Lower leg skin (tissue), 4 donors: Measurements from ENCODE around the gene THSD7B. TPM values are rescaled to one million over a fixed set of nuclear protein-coding genes. Genes with fewer than 3 reads are reported as not detected.

Experiments
- DNase-seq, 2 donors: peaks; one replicate each; pipeline ENCODE4 v3.0.0-alpha.2; 2019; ENCODE audit warnings: low spot score in 2 of 2
- H3K4me3 ChIP-seq: fragments of 200-600 bp; sonication (generic); 2 replicates; pipeline ENCODE4 v1.5.1; 2017; ENCODE audit warnings: mild to moderate bottlenecking, low read depth; ENCODE audit not compliant: poor library complexity, severe bottlenecking
- POLR2A ChIP-seq, 2 donors: fragments of 450-650 bp; IDR thresholded peaks; one replicate each; pipeline ENCODE4 v1.6.1; 2016 to 2017; ENCODE audit warnings: antibody characterized with exemption in 2 of 2, mild to moderate bottlenecking in 1 of 2, moderate library complexity in 1 of 2
- WGBS, 2 donors: methylation state at CpG; one replicate each; pipeline ENCODE4 v1.1.5; 2018; 5-methylcytosine and 5-hydroxymethylcytosine counted together
- intact Hi-C: fragments of 100-400 bp; cut with DNase I; formaldehyde crosslinking; loops from one replicate; pipeline ENCODE4 v1.15.0; 2023; ENCODE audit warnings: low total_unique reads
- total RNA-seq, 4 donors: library from RNA; depleted of rRNA; stranded (reverse); fragments of >200 nt; gene quantifications; one replicate each; pipeline ENCODE4 v1.1.0, GENCODE V29; 2016
- TF ChIP-seq, protein P1 (sequence below), 3 donors: fragments of 450-650 bp; IDR thresholded peaks; one replicate each; pipeline ENCODE4 v1.5.1; 2016; ENCODE audit warnings: antibody characterized with exemption in 3 of 3, mild to moderate bottlenecking in 3 of 3, moderate library complexity in 2 of 3

THSD7B gene
- total RNA-seq, 4 donors from 2014 or later, result not detected

DNA sequence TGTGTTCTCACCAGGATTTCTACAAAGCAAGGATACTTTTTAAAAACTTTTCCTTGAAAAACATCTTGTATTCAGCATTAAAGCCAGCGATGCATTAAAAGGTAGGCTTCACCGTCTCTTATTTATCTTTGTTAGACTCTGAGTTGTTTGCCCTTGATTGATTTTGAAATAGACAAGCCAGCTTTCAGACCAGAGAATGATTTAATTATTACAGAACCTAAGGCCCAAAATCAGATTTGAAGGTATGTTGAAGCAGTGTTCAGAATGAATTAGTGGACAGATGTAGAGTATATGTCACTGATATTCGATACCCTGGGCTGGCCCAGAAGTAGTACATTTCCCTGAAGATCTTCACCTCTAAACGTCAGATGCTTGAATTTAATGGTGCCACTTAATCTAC is 136.4 kb downstream of the THSD7B start:
- intact Hi-C loops, result no loop called here
- no peak for DNase-seq
- TF ChIP-seq POLR2A (IDR thresholded peaks at IDR 0.05), result no peak
- TF ChIP-seq, protein P1, sequence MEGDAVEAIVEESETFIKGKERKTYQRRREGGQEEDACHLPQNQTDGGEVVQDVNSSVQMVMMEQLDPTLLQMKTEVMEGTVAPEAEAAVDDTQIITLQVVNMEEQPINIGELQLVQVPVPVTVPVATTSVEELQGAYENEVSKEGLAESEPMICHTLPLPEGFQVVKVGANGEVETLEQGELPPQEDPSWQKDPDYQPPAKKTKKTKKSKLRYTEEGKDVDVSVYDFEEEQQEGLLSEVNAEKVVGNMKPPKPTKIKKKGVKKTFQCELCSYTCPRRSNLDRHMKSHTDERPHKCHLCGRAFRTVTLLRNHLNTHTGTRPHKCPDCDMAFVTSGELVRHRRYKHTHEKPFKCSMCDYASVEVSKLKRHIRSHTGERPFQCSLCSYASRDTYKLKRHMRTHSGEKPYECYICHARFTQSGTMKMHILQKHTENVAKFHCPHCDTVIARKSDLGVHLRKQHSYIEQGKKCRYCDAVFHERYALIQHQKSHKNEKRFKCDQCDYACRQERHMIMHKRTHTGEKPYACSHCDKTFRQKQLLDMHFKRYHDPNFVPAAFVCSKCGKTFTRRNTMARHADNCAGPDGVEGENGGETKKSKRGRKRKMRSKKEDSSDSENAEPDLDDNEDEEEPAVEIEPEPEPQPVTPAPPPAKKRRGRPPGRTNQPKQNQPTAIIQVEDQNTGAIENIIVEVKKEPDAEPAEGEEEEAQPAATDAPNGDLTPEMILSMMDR (IDR thresholded peaks at IDR 0.05), result no peak
- WGBS, 2 donors, result 59 to 63% methylated on average over 4 of the region's 4 CpGs
- H3K4me3 ChIP-seq, result no peak overlapping the region

DNA sequence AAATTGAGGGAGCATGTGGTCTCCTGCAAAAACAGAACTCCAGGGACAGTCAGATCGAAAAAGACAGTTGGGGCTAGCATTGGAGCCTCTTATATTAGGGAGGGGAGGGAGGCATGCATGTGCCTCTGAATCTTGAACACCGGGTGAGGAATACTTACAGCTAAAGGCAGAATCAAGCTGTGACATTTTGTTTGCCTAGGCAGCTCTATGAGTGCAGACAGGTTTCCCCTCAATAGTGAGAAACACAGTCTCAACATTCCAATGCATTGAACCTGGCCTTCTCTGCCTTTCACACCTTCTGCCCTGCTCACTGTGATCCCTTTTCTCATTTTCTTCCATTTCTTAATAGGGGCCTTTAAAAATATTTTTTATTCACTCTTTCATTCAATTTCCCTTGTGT is 140.4 kb downstream of the THSD7B start:
- WGBS, 2 donors, result 72 to 87% methylated on average over 2 of the region's 2 CpGs
- TF ChIP-seq POLR2A (IDR thresholded peaks at IDR 0.05), result no peak
- TF ChIP-seq, protein P1 (IDR thresholded peaks at IDR 0.05), result no peak
- intact Hi-C loops, result no loop called here

DNA sequence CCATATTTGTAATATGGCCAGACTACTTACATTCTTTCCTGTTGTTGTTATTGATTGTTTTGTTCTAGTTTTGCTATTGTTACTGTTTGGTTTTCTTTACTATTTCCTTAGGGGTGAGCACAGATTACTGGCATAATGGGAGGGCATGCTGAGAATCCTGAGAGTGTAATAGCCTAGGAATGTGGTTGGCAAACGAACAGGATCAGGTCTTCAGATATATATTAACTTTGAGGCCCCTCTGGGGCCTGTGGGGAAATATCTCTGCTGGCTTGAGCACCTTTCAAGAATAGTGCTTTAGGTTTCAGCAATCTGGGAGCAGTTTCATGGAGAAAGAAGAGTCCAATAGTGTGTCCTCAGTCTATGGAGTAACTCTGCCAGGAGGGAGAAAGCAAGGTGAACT is 144.4 kb downstream of the THSD7B start:
- intact Hi-C loops, result no loop called here
- no peak for DNase-seq
- no peak overlapping the region for H3K4me3 ChIP-seq
- 27 to 28% methylated on average over 1 of the region's 1 CpG for WGBS, 2 donors
- TF ChIP-seq POLR2A (IDR thresholded peaks at IDR 0.05), result no peak
- TF ChIP-seq, protein P1 (IDR thresholded peaks at IDR 0.05), result no peak

More for the DNA sequence above, 140.4 kb downstream of the THSD7B start:
- DNase-seq, result no peak
- H3K4me3 ChIP-seq, result no peak overlapping the region

GRCh38 chr2:136916131-136916530 is 150.8 kb downstream of the THSD7B start:
- no peak for TF ChIP-seq POLR2A (IDR thresholded peaks at IDR 0.05)
- TF ChIP-seq, protein P1 (IDR thresholded peaks at IDR 0.05), result no peak
- DNase-seq, result no peak
- no peak overlapping the region for H3K4me3 ChIP-seq
- WGBS, 2 donors, result 60 to 64% methylated on average over 2 of the region's 2 CpGs
- intact Hi-C loops, result no loop called here

DNA sequence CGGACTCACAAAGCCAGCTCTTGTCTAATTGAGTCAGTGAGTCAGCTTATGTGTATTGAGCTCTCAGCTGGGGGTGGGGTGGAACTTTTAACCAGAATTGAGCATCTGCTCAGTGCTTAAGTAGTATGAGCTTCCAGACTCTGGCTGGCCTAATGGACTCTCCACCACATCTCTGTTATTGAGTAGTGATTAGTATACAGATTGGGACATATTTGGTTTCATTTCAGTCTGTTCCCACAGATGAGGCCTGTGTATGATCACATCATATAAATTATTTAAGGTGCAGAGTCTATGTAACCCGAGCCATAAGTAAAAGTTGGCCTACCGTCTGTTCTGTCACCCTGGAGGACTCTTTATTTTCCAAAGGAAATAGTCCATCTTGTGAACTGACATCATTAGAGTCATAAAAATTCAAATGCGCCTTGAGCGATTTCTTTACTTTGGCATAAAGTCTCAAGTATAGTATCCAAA is 152.1 kb downstream of the THSD7B start:
- intact Hi-C loops, result no loop called here
- TF ChIP-seq POLR2A (IDR thresholded peaks at IDR 0.05), result no peak
- TF ChIP-seq, protein P1 (IDR thresholded peaks at IDR 0.05), result no peak
- no peak for DNase-seq
- no peak overlapping the region for H3K4me3 ChIP-seq
- 60 to 62% methylated on average over 5 of the region's 5 CpGs for WGBS, 2 donors

- 92 to 100% methylated on average over 4 of the region's 4 CpGs for WGBS, 2 donors
Measured at GRCh38 chr2:136919682-136920081, 154.3 kb downstream of the THSD7B start.

More at GRCh38 chr2:136919682-136920081, 154.3 kb downstream of the THSD7B start:
- no peak for DNase-seq
- intact Hi-C loops, result no loop called here
- TF ChIP-seq, protein P1 (IDR thresholded peaks at IDR 0.05), result no peak
- no peak for TF ChIP-seq POLR2A (IDR thresholded peaks at IDR 0.05)
- H3K4me3 ChIP-seq, result no peak overlapping the region
